Activated CD4-positive, alpha-beta T cell treated with anti-CD3 and anti-CD28 coated beads for 48 hours (primary cell): Measurements from ENCODE around the gene CACNA1A.
"Not testable (repeated sequence)": the region's sequence is repeated elsewhere in the genome, so short reads cannot be mapped to it uniquely, and the experiment has no call there.

Source experiments
- DNase-seq: peaks from one replicate; pipeline ENCODE4 v3.0.0-alpha.2; 2020

The CACNA1A gene

DNA sequence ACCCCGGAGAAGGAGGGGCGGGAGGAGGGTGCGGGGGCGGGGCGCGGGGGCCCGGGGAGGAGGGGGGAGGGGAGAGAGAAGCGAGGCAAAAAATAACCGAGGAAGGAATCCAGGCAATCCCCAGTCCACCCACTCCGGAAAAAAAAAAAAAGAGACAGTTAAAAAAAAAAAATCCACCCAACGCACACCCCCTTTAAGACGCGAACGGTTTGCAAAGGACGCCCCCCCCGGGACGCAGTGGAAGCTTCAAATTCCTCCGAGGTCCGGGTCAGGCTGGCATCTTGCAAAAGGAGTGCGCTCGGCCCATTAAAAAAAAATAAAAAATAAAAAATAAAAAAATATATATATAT lies at the start of gene CACNA1A:
Gene CACNA1A, minus strand, starts transcription at position 9 of the 350 bp plus-strand sequence. CDS start 255 bp downstream, outside the sequence.
- DNase-seq: no peak

DNA sequence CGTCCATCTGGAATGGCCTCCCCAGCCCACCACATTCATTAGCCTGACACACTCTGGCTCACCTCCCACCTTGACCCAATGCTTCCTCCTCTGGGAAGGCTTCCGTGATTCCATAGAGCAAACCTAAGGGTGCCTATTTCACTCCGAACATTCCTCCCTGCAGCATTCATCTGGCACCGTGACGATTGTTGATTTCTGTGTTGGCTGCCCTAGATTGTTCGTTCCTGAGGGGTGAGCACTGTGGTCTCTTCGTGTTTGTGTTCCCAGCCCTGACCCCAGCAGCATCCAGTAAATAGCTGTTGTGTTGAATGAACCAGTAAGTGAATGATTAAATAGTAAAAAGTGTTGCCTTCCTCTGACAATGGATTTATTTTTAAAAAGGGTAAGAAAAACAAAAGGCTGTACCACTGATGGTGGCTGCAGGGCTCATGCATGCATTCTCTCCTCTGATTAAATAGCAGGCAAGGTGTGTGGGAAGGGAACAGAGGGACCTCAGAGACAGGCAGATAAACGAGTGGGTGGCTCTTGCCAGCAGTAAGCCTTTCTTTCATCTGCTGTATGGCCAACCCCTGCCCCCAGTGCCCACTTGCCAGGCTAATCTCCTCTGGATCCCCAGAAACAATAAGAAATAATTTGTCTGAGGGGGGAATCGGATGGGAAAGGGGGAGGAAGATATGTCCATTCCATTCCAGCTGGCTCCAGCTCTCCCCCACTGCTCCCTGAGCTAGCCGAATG lies 48.4 kb upstream of the CACNA1A start:
- DNase-seq: no peak

DNA sequence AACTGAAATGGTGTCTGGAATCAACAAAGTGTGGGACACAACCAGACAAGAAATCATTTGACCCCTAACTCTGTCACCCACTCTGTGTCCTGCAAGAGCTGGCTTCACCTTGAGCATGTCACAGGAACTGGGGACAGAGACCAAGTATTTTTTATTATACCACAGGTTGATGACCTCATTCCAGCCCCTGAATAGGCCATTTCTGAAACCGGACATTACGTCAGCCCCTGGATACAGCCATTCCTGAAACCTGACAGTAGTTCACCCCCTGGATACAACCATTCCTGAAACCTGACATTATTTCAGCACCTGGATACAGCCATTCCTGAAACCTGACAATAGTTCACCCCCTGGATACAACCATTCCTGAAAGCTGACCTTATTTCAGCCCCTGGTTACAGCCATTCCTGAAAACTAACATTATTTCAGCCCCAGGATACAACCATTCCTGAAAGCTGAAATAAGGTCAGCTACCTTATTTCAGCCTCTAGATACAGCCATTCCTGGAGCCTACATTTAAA lies 47.7 kb upstream of the CACNA1A start:
- no peak for DNase-seq

GRCh38 chr19:13548131-13548530 lies 41.9 kb upstream of the CACNA1A start:
- DNase-seq: no peak

DNA sequence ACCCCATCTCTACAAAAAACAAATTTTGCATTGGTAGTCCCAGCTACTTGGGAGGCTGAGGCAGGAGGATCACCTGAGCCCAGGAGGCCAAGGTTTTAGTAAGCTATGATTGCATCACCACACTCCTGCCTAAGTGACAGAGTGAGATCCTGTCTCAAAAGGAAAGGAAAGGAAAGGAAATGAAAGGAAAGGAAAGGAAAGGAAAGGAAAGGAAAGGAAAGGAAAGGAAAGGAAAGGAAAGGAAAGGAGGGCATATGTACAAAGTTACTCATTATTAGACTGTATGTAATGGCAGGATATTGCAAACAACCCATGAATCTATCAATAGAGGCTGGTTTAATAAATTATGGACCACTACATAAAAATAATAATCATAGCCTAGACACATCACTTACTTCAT lies 40.8 kb upstream of the CACNA1A start:
- DNase-seq: no peak

- no peak for DNase-seq
Measured at GRCh38 chr19:13544423-13544822, 38.1 kb upstream of the CACNA1A start.

DNA sequence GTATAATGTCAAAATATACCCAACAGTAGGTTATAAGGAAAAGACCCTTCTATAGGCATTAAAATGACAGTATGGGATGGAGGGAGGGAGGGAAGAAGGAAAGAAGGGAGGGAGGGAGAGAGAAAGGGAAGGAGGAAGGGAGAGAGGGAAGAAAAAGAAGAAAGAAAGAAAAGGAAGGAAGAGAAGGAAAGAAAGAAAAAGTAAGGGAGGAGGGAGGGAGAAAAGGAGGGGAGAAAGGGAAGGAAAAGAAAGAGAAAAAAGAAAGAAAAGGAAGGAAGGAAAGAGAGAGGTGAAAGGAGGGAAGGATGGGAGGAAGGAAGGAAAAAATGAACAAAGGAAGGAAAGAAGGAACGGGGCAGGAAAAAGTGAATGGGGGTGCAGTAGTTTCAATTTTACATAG lies 35.3 kb upstream of the CACNA1A start:
- no peak for DNase-seq

GRCh38 chr19:13539332-13539731 lies 33.1 kb upstream of the CACNA1A start:
- no peak for DNase-seq

GRCh38 chr19:13538601-13539253 lies 32.4 kb upstream of the CACNA1A start:
- no peak for DNase-seq

DNA sequence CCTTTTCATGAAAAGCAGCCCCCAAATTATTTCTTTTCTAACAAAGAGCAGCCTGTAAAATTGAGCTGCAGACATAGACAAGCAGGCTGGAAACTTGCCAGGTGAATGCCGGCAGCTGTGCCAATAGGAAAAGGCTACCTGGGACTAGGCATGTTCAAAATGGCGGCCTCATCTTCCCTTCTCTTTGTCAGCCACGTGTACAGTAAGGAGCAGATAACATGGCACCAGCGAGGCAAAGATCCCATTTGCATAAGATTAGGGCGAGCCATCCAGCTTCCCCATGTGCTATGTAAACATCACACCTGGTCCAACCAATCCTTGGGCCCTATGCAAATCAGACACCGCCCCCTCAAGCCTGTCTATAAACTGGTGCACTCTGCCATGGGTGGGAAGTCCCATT lies 31.2 kb upstream of the CACNA1A start:
- no peak for DNase-seq

DNA sequence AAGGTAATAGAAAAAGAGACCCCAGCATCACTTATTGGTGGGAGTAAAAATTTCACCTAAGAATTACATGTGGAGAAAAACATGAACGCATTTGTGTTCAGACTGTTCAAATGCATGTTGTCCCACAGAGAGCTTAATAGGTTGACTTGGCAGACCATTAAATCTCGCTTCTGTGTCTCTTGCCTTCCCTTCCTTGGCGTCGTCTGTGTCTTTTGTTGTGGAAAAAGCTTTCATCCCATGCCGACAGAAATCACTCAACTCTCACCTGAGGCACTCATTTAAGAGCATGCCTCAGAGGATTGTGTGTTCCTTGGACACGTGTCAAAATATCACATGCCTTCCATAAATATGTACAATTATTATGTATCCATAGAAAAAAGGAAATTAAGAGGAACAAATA lies 24.4 kb upstream of the CACNA1A start:
- no peak for DNase-seq

DNA sequence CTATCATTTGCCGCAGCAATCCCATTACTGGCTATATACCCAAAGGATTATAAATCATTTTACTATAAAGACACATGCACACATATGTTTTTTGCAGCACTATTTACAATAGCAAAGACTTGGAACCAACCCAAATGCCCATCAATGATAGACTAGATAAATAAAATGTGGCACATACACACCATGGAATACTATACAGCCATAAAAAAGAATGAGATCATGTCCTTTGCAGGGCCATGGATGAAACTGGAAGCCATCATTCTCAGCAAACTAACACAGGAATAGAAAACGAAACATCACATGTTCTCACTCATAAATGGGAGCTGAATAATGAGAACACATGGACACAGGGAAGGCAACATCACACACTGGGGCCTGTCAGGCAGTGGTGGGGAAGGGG lies 23.4 kb upstream of the CACNA1A start:
- not testable (repeated sequence) for DNase-seq

- peak; percentile 54 for DNase-seq
Measured at GRCh38 chr19:13526552-13526951, 20.3 kb upstream of the CACNA1A start.

- DNase-seq: no peak
Measured at GRCh38 chr19:13521066-13521465, 14.8 kb upstream of the CACNA1A start.

DNA sequence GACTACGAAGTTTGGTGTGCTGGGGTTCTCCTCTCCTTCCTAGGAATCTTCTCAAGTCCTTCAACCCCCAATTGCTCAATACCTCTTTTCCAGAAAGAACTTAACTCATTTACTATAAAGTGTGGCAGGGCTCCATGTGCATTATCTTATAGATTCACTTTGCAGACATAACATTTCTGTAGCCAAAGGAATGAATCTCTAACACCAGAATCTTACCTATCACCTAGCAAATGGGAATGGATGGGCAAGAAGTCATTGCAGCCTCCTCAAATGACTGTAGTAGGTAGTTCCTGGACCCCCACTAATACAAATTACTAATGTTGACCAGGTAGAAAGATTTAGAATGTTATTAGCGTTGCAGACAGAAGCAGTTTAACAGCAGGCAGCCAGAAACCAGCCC lies 5.7 kb upstream of the CACNA1A start:
- DNase-seq: no peak

DNA sequence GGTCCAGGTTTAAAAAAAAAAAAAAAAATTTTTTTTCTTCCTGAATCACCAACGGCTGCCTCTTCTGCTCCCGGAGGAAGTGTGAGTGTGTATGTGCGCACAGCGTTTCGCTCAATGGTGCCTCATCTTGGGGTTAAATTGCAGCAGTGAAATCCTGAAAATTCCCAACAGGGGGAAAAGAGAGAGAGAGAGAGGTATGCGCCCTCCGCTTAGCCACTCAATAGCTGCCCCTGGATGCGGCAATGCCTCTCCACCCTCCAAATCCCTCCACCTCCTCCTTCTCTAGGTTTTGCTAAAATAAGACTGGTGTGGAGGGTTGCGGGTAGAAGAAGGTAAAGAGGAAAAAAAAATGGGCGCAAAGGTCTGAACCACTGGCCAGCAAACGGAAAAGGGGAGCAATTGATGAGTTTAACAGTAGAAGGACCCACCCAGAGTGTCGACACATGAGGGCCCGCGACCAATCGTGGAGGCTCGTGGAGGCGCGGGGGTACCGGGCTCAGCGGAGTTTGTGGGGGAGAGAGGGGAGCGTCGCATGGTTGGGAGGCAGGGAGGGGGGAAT lies 853 bp upstream of the CACNA1A start:
- no peak for DNase-seq

DNA sequence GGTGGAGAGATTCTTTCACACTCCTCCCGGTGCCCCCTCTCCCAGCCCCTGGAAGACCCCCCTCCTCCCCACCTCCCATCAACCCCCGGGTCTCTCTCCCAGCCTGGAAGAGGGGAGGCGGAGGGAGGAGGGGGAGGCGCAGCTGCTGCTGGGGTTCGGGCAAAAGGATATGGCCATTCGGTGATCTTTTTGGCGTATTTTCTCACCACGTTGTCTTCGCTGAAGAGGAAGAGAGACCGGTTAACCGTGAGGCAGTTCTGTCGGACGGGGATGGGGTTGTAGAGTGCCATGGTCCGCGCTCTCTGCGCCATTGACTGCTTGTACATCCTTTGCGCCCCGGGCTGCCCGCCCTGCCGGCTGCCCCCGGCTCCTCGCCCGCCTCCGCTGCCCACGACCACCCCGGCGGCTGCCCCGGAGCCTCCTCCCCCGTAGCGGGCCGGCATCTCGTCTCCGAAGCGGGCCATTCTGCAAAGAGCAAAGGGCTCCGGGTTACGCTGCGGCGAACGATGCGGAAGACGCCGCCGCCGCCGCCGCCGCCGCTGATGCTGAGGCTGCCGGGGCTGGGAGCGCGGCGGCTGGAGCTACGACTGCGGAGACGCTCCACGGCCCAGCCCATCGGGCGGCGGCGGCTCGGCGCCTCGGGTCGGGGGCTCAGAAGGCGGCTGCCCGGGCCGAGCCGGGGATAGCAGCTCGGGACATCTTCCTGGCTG lies 363 bp downstream of the CACNA1A start:
- DNase-seq: peak; percentile 34

GRCh38 chr19:13505164-13505695 lies 1.0 kb downstream of the CACNA1A start:
- no peak for DNase-seq

GRCh38 chr19:13503570-13504235 lies 2.6 kb downstream of the CACNA1A start:
- no peak for DNase-seq

DNA sequence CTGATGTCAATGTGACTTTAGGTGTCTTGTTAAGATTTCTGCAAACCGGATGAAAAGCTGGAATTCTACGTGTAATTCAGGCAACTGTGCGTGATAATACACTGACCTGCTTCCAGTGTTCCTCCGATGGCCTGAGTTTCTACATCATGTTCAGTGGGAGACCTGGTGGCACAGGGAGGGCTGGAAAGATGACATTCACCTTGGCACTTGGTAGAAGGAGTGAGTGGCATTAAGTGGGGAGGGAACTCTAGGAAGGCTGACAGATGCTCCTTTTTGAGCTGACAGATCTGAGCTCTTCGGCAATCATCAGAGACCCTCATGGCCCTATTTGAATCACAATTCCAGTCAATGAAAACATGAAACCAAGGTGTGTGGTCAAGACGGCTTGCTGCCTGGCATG lies 4.0 kb downstream of the CACNA1A start:
- DNase-seq: no peak

- DNase-seq: no peak
Measured at GRCh38 chr19:13499692-13500091, 6.6 kb downstream of the CACNA1A start.

- DNase-seq: no peak
Measured at GRCh38 chr19:13493516-13494310, 12.6 kb downstream of the CACNA1A start.
